Glutamatergic neuron (in vitro differentiated cells): ENCODE measurements around the gene NCBP2. TPM values are rescaled to one million over a fixed set of nuclear protein-coding genes. Genes with fewer than 3 reads are reported as not detected.
A peak's percentile ranks its signal among the peaks of the same experiment; 100 is the strongest.

ENCODE experiments used
- DNase-seq: peaks from one replicate; pipeline ENCODE4 v3.0.0; 2022
- H3K27ac Mint-ChIP-seq: one replicate; pipeline ENCODE4 v1.8.0; 2020; ENCODE audit warnings: mild to moderate bottlenecking, mixed read lengths, inconsistent platforms; ENCODE audit not compliant: unreplicated experiment
- H3K27me3 Mint-ChIP-seq: one replicate; pipeline ENCODE4 v1.8.0; 2020; ENCODE audit warnings: mild to moderate bottlenecking, moderate library complexity, mixed read lengths, inconsistent platforms; ENCODE audit not compliant: unreplicated experiment
- H3K36me3 Mint-ChIP-seq: one replicate; pipeline ENCODE4 v1.8.0; 2020; ENCODE audit warnings: mild to moderate bottlenecking, mixed read lengths, inconsistent platforms; ENCODE audit not compliant: unreplicated experiment
- H3K4me1 Mint-ChIP-seq: one replicate; pipeline ENCODE4 v1.8.0; 2020; ENCODE audit warnings: mild to moderate bottlenecking, low read depth, mixed read lengths, inconsistent platforms; ENCODE audit not compliant: unreplicated experiment
- H3K4me3 Mint-ChIP-seq: one replicate; pipeline ENCODE4 v1.8.0; 2020; ENCODE audit warnings: mild to moderate bottlenecking, mixed read lengths, inconsistent platforms; ENCODE audit not compliant: unreplicated experiment
- H3K9me3 Mint-ChIP-seq: one replicate; pipeline ENCODE4 v1.8.0; 2020; ENCODE audit warnings: mild to moderate bottlenecking, moderate library complexity, mixed read lengths, inconsistent platforms; ENCODE audit not compliant: unreplicated experiment
- total RNA-seq: library from RNA; stranded (reverse); fragmentation: NEBNext Ultra II Directional; extraction: Animal tissue kit (Norgen Biotek cat#: 25700); gene quantifications from one replicate; pipeline ENCODE4 v1.2.1, GENCODE V29; 2021; ENCODE audit not compliant: unreplicated experiment
- TF ChIP-seq, protein P1 (sequence below): fragments of 200-600 bp; sonication (generic); IDR thresholded peaks from one replicate; pipeline ENCODE4 v1.5.0; 2021; ENCODE audit not compliant: partially characterized antibody, unreplicated experiment

The NCBP2 gene
- total RNA-seq, 1 donor from 2014 or later, result 118 TPM

DNA sequence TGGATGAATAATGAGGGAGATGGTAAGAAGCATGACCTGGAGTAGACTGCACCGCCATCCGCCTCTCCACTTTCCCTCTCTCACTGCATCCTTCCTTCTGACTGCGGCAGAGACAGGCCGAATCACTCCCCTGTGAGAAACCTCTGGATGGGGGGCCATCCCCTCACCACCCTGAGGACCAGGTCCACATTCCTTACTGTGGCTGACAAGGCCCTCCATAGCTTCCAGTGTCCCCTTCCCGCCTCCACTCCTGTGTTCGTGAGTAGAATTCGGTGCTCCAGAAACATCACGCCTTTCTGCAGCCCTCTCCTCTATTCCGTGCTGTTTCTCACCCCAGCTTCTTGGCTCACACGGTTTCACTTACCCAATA, 23.5 kb upstream of the NCBP2 start:
- no peak for DNase-seq
- H3K36me3 Mint-ChIP-seq, result peaks cover 14% of the 10 kb centered on the region
- peaks cover 13% of the 10 kb centered on the region for H3K4me1 Mint-ChIP-seq
- H3K27me3 Mint-ChIP-seq, result peaks cover 29% of the 10 kb centered on the region
- no peak overlapping the region for H3K27ac Mint-ChIP-seq
- TF ChIP-seq, protein P1, sequence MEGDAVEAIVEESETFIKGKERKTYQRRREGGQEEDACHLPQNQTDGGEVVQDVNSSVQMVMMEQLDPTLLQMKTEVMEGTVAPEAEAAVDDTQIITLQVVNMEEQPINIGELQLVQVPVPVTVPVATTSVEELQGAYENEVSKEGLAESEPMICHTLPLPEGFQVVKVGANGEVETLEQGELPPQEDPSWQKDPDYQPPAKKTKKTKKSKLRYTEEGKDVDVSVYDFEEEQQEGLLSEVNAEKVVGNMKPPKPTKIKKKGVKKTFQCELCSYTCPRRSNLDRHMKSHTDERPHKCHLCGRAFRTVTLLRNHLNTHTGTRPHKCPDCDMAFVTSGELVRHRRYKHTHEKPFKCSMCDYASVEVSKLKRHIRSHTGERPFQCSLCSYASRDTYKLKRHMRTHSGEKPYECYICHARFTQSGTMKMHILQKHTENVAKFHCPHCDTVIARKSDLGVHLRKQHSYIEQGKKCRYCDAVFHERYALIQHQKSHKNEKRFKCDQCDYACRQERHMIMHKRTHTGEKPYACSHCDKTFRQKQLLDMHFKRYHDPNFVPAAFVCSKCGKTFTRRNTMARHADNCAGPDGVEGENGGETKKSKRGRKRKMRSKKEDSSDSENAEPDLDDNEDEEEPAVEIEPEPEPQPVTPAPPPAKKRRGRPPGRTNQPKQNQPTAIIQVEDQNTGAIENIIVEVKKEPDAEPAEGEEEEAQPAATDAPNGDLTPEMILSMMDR, result no peak
- peaks cover 7% of the 10 kb centered on the region for H3K9me3 Mint-ChIP-seq
- H3K4me3 Mint-ChIP-seq, result no peak overlapping the region

GRCh38 chr3:196965112-196965803, 22.9 kb upstream of the NCBP2 start:
- peaks cover 2% of the 10 kb centered on the region for H3K9me3 Mint-ChIP-seq
- H3K27ac Mint-ChIP-seq, result no peak overlapping the region

GRCh38 chr3:196963631-196963953, 21.3 kb upstream of the NCBP2 start:
- Mint-ChIP-seq H3K9me3 (no peaks in the 10 kb centered on the region), H3K27me3 (peaks cover 24% of the 10 kb centered on the region), H3K27ac (no peak overlapping the region), H3K4me3 (no peak overlapping the region), H3K4me1 (peaks cover 13% of the 10 kb centered on the region), H3K36me3 (peaks cover 11% of the 10 kb centered on the region)
- no peak for DNase-seq
- TF ChIP-seq, protein P1, result no peak

More at GRCh38 chr3:196965112-196965803, 22.9 kb upstream of the NCBP2 start:
- peaks cover 26% of the 10 kb centered on the region for H3K27me3 Mint-ChIP-seq
- peaks cover 13% of the 10 kb centered on the region for H3K4me1 Mint-ChIP-seq
- DNase-seq, result no peak
- TF ChIP-seq, protein P1, result no peak
- no peak overlapping the region for H3K4me3 Mint-ChIP-seq
- peaks cover 11% of the 10 kb centered on the region for H3K36me3 Mint-ChIP-seq

GRCh38 chr3:196962930-196963630, 20.8 kb upstream of the NCBP2 start:
- no peak for DNase-seq
- Mint-ChIP-seq H3K27ac (peak overlapping the region; percentile 74), H3K9me3 (no peaks in the 10 kb centered on the region), H3K4me1 (peaks cover 13% of the 10 kb centered on the region), H3K36me3 (peaks cover 11% of the 10 kb centered on the region), H3K4me3 (no peak overlapping the region), H3K27me3 (peaks cover 24% of the 10 kb centered on the region)
- TF ChIP-seq, protein P1, result no peak
